EH (cell line): Measurements from ENCODE around the gene S100A3.
"Not testable (repeated sequence)": the region's sequence is repeated elsewhere in the genome, so short reads cannot be mapped to it uniquely, and the experiment has no call there.

ENCODE experiments used
- DNase-seq: peaks from one replicate; pipeline ENCODE4 v3.0.0-alpha.2; 2015; ENCODE audit warnings: low read depth

S100A3 gene

GRCh38 chr1:153569465-153569864 lies 20.4 kb upstream of the S100A3 start:
- no peak for DNase-seq

DNA sequence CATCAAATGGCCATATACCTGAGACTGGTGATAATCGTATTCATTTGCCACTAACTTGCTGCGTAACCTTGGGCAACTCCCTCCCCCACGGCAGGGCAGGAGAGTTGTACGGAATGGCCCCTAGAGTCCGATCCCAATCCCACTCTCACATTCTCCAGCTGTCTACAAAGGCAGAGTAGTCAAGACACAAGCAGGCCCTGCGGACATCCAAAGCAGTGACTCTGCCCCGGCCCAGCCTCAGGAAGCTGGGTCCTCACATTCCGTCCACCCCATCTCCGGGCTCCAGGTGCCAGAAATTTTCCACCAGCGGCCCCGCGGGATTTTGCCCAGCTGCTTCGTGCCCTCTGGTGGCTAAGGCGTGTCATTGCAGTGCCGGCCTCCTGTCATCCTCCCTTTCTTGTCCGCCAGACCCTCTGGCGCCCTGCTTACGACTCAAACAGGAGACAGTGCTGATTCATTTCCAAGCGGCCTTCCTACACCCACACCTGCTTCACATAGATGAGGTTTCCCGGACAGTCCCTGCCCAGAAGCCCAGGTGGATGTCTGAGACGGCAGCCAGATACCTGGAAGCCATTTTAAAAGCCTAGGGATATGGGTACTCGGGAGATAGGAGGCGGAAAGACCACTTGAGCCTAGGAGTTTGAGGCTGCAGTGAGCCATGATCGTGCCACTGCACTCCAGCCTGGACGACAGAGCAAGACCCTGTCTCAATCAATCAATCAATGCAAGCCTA lies 19.5 kb upstream of the S100A3 start:
- DNase-seq = peak; percentile 88

DNA sequence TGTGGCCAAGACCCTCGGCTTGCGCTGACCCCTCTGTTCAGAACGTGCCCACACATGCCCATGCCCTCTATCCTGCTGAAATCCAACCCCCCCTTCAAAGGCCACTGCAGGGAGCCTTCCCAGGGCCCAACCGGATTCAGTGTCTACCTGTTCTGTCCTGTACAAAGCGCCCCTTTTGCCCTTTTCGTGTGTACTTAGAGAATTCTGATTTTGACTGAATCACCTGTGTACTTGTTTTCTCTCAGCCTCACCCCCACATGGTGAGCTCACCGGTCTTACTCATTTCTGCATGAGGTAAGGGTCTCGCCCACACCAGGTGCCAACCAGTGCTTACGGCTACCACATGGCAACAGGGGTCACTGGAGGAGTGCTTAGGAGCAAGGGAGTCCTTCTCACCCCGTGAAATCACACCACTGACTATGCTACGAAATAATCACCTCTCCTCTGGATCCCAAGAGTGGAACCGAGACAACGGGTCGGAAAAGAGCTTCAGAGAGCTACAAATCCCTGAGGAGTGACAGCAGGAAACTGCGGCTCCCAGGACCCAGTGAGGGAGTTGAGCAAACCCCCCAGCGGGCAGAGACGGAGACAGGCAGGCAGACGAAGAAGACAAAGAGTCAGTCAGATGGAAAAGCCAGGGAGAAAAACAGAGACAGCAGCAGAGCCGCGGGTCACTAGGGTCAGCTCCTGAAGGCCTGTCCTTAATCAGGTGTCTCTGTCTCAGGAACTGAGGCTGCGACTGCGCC lies 18.7 kb upstream of the S100A3 start:
- no peak for DNase-seq

GRCh38 chr1:153566414-153567371 lies 17.6 kb upstream of the S100A3 start:
- peak; percentile 99 for DNase-seq

- peak; percentile 96 for DNase-seq
These were observed 16.7 kb upstream of the S100A3 start, which contains the start of gene S100A2 for GRCh38 chr1:153565529-153566374. Gene S100A2 (minus strand): TSS chr1:153565844. CDS start chr1:153563877, 1,967 bp downstream.

DNA sequence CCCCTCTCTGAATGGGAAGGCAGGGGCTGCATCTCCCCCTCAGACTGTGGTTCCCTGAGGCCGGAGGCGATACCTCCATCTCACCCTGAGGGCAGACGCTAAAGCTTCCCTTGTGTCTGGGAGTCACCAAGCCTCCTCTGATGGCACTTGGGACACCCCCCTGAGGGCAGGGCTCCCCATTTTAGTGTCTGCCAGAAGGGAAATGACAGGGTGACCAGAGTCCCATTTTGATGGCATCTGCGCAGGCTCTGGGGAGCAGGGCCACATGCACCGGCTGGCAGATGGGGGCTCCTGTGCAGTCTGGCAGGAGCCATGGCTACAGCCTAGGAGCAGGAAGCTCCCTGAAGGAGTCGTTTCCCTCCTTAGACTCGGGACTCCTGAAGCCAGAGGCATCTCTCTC lies 14.9 kb upstream of the S100A3 start:
- DNase-seq = no peak

GRCh38 chr1:153563483-153563901 lies 14.4 kb upstream of the S100A3 start:
- DNase-seq = no peak

- not testable (repeated sequence) for DNase-seq
These were observed 13.0 kb upstream of the S100A3 start for GRCh38 chr1:153562021-153562420.

DNA sequence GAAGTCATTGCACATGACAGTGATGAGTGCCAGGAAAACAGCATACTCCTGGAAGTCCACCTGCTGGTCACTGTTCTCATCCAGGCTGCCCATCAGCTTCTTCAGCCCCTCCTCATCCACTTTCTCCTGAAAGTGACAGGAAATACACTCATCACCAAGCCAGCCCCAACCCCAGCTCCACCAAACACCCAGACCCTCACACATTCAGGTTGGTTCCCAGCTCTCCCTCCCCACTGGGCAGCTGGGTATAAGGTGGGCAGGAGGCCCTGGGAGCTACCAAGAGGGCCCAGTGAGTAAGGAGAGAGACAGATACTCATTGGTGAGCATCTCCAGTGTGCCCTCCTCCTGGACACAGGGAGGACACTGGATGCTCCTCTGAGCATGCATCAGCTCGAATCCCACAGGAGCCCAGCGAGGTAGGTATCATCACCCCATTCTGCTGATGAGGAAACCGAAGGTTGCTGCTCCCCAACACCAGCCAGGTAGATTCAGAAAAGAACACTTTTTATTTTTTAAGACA lies 12.5 kb upstream of the S100A3 start:
- no peak for DNase-seq

DNA sequence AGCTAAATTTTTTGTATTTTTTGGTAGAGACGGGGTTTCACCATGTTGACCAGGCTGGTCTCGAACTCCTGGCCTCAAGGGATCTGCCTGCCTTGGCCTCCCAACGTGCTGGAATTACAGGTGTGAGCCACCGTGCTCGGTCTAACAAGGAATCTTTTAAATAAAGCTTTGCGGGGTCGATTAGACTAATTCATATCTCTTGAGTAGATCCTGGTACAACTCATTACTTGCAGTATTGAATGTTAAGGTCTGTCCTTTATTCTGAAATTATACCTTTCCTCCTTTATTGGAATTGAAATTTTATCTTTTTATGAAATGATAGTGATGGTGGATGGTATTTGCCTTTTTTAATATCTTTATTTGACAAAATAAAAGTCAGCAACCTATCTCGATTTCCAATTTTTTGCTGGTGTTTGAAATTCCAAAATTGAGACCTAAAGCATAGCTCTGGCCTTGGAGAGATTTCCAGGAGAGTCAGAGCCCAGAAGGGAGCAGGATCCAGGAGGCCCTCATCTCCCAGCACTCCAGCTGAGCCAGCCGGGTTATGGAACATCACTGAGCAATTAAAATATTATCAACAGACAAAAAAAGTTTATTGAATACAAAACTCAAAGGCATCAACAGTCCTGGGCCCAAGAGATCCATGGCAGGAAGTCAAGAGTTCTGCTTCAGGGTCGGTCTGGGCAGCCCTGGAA lies 11.9 kb upstream of the S100A3 start:
- no peak for DNase-seq

DNA sequence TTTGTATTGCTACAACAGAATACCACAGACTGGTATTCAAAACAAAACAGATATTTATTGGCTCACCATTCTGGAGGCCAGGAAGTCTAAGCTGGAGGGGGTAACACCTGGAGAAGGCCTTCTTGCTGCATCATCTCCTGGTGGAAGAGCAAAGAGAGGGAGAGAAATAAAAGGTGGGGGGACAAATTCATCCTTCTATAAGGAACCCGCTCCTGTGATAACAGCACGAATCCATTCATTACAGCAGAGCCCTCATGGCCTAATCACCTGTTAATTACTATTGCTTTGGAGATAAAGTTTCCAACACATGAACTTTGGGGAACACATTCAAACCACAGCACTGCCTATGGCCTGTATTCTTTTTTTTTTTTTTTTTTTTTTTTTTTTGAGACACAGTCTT lies 11.2 kb upstream of the S100A3 start:
- DNase-seq = no peak

DNA sequence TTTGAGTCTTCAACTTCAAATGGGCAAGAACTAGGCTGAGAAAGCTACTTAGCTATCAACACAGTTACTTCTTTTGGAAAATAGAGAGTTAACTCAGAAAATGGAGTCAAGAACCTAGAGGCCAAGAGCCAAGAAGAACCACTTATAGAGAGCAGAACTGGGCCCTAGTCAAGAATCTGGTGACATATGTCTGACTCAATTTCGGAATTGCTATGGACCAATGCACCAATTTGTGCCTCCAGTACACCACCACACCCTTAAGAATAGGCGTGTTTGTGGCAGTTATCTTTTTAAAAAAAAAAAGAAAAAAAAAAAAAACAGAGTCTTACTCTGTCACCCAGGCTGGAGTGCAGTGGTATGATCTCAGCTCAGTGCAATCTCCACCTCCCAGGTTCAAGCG lies 8.8 kb upstream of the S100A3 start:
- DNase-seq = no peak

GRCh38 chr1:153556348-153556747 lies 7.3 kb upstream of the S100A3 start:
- DNase-seq = no peak

DNA sequence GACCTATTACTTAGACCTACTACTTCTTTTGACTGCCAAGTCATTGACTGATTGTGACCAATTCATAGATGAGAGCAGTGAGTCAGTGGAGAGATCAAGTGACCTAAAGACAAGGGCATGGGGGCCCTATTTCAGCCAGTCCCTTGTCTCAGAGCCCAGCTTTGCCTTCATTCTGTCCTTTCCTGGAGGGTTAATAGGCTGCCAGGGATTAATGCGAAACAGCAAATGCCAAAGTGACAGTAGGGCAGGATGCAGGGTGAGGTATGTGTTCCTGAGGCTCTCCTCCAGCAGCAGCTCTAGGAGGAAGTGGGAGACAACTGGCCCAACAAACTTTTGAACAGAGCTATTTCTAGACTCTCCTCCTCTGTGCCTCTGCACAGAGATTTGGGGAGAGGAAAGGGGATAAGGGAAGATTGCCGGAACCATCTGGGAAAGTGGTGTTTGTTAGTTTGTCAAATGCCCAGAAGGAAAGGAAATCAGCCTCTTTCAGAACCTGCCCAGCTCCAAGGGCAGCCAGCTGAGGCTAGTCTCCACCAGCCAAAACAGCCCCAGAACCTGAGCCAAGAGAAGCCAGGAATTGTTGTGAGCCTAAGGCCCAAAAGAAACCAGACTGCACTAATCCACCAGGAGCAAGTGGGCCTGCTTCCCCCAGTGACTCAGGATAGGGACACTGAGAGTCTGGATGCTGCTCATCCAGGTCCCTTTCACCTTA lies 4.9 kb upstream of the S100A3 start:
- DNase-seq = peak; percentile 64

GRCh38 chr1:153553096-153553495 lies 4.0 kb upstream of the S100A3 start:
- DNase-seq = no peak

- no peak for DNase-seq
These were observed 3.3 kb upstream of the S100A3 start for GRCh38 chr1:153552335-153552734.

DNA sequence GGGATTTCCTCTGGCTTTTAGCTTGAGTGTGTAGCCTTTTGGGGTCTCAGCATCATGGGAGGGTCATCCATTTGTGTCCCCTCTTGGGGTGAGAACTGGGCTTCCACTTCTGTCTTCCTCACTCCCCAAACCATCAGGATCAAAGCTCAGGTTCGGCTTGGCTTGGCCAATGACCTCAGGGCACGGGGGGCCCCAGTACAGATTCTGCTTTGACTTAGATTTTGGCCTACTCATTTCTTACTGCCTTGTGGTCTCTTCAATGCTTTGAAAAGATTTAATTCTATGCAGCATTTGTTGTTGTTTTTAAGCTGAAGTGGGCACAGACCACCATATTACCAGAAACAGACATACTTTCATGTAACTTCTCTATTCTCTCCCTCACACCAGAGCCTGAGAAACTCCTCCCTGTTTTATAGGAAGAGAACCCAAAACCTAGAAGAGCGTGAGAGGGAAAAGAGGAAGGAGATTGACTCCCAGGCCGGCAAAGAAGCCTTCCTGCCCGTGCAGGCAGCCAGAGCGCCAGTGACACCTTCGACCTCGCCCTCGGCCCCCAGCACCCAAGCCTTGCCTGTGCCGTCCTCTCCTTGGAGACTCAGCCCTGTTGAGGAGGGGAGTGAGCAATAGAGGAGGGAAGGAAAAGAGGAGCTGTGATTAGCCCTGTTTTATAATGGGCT lies 1.9 kb upstream of the S100A3 start:
- DNase-seq = no peak

- no peak for DNase-seq
These were observed 1.3 kb upstream of the S100A3 start for GRCh38 chr1:153550398-153550758.

DNA sequence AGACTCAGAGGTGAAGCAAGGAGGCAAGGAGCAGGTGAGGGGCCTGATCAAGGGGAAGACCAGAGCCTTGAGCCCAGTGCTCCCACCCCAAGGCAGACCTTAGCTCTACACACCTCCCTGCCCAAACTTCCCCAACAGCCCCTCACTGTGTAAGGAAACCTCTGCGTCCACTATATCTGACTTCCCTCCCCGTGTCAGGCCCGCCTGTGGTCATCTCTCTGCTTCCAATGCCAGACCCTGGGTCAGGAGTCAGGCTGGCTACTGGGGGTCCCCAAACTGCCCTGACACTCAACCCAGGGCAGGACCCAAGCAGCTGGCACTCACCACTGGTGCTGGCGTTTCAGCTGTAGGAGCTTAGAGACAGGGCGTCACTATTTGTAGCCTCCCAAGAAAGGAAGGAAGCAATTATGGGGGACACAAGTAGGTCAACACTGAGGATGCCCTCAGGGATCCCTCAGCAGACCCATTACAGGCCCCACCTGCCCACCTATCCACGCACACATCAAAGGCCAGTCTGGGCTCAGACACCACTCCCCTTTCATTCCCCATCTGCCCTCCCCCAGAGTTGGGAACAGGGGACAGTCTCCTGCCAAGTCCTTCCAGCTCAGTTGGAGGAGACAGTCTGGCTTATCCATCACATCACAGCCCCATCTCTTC lies 811 bp upstream of the S100A3 start:
- no peak for DNase-seq
